IMR-90 (cell line): Measurements from ENCODE around the gene AFG3L2.

Source experiments
- CTCF ChIP-seq: conservative IDR thresholded peaks from 2 replicates; pipeline ENCODE4 v1.5.1; 2012; ENCODE audit warnings: mild to moderate bottlenecking, low read depth, low read length, improper control_type of control experiment
- RFX5 ChIP-seq: IDR thresholded peaks from 2 replicates; pipeline ENCODE4 v1.8.0; 2012; ENCODE audit warnings: low read depth, mild to moderate bottlenecking, low read length, moderate library complexity
- USF2 ChIP-seq: fragments of 150-350 bp; IDR thresholded peaks from 2 replicates; pipeline ENCODE4 v1.6.1; 2017; ENCODE audit warnings: mild to moderate bottlenecking, antibody characterized with exemption, low read length, low read depth

DNA sequence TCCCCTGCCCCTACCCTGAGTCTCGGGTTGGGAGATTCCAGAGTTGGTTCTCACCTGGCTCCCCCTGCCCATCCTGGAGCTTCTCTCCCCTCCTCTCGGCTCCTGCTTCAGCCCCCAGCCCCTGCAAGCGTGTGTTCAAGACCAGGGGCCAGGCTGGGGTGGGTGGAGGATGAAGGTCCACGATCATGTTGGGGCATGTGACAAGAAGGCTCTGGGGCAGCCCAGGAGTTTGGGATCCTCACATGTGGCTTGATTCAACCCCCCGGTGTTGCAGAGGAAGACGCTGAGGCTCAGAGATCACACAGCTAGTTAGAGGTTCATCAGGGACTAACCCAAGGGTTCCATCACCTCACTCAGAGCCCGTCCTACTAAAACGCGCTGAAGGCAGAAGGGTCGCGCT, 83.2 kb downstream of the AFG3L2 start:
- TF ChIP-seq CTCF (no peak), USF2 (no peak), RFX5 (no peak)
